NOMO-1 (cell line): ENCODE measurements around the gene CFC1B.
"Not testable (repeated sequence)": the region's sequence is repeated elsewhere in the genome, so short reads cannot be mapped to it uniquely, and the experiment has no call there.

Source experiments
- DNase-seq, 2 experiments: peaks; one replicate each; lab custom pipeline; 2025; ENCODE audit not compliant: unreplicated experiment in 2 of 2; lab: John Stamatoyannopoulos, UW

CFC1B gene

DNA sequence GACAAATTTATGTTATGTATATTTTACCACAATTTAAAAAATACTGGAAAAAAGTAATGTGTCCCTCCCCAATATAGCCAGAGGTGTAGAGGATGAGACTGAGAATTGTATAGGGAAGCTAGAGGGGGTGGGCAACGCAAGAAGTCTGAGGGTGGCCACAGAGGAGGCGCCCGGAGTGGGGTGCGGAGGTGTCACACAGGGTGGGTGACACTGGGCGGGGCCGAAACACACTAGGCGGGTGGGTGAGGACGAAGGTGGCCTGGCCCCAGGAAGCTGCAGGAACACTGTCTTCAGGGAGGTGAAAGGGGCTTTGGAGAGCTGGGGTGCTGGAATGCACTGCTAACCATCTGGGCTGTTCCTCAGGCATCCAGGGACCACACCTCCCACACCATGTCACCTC lies 35.4 kb downstream of the CFC1B start:
- not testable (repeated sequence) for DNase-seq

DNA sequence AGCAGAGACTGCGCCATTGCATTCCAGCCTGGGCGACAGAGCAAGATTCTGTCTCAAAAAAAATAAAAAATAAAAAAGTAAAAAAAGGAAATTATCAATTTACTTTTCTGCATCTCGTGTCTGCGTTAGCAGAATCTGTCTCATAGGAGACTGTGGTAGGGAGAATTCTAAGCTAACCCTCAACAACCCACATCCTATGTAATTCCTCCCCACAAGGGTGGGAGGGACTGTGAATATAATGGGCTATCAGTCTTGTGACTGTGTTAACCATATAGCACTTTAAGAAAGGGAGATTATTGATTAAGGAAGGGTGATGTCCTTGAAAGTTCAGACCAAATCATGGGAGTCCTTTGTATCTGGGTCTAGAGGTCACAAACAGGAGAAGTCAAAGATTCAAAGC lies 45.1 kb downstream of the CFC1B start:
- not testable (repeated sequence) for DNase-seq

DNA sequence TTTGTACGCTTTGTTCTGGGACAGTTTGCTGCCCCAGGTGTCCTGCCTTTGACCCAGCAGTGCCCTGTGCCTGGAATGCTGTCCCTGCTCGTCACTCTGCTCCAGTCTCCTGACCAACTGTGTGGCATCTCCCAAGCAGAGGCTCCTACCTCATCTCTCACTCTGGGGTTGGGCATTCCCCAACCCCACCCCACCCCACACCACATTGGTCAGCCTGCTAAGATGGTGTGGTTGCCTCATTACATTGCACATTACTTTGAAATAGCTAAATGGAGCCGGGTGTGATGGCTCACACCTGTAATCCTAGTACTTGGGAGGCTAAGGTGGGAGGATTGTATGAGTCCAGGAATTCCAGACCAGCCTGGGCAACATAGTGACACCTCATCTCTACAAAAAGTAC lies 50.9 kb downstream of the CFC1B start:
- DNase-seq, result not testable (repeated sequence)

DNA sequence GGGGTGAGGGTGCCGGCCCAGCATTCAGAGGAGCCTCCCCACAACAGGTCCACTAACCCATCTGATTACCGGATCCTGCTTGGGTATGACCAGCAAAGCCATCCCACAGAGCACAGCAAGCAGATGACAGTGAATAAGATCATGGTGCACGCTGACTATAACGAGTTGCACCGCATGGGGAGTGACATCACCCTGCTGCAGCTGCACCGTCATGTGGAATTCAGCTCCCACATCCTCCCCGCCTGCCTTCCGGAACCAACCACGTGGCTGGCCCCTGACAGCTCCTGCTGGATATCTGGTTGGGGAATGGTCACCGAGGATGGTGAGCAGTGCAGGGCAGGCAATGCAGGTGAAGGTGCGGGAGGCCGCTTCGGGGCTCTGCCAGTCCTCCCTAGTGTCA lies 53.2 kb downstream of the CFC1B start:
- DNase-seq, result not testable (repeated sequence)

DNA sequence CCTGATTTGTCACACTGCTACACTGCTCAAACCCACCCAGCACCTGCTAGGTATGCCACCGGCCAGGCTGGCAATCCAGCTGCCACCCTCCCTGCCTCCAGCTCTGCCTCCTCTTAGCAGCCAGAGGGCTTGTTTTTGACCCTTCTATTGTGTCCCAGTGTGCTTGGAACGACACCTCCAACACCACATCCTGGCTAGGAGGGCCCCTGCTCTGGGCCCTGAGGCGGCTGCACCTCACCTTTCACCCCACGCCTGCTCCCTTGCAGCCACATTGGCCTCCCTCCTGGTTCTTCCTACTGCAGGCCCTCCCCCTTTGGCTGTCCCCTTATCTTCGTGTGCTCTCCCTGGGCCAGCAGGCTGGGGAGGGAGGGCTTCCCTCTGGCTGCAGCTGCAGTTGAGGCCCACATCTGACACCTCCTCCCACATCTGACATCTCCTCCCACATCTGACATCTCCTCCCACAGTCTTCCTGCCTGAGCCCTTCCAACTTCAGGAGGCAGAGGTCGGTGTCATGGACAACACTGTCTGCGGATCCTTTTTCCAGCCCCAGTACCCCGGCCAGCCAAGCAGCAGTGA lies 55.3 kb downstream of the CFC1B start:
- DNase-seq, result not testable (repeated sequence)

DNA sequence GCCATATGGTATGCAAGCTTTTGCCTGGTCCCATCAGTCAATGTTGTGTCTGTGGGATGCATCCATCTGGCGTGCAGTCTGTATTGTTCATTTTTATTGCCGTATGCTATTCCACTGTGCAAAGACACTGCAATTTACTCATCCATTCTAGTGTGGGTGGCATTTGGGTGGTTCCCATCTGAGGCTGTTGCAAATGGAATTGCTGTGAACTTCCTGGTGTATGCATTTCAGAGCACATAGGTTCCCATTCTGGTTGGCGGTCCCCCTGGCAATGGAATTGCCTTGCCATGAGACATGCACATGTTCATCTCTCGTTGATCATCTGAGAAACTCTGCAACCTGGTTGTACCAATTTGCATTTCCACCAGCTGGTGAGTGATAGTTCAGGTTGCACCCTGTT lies 56.5 kb downstream of the CFC1B start:
- DNase-seq, result not testable (repeated sequence)
